CD4-positive, alpha-beta T cell treated with Interleukin-10 for 1 hour (primary cell): Measurements from ENCODE around the gene INTS14.

Experiments
- DNase-seq: peaks from one replicate; pipeline ENCODE4 v3.0.0-alpha.2; 2020

The INTS14 gene

DNA sequence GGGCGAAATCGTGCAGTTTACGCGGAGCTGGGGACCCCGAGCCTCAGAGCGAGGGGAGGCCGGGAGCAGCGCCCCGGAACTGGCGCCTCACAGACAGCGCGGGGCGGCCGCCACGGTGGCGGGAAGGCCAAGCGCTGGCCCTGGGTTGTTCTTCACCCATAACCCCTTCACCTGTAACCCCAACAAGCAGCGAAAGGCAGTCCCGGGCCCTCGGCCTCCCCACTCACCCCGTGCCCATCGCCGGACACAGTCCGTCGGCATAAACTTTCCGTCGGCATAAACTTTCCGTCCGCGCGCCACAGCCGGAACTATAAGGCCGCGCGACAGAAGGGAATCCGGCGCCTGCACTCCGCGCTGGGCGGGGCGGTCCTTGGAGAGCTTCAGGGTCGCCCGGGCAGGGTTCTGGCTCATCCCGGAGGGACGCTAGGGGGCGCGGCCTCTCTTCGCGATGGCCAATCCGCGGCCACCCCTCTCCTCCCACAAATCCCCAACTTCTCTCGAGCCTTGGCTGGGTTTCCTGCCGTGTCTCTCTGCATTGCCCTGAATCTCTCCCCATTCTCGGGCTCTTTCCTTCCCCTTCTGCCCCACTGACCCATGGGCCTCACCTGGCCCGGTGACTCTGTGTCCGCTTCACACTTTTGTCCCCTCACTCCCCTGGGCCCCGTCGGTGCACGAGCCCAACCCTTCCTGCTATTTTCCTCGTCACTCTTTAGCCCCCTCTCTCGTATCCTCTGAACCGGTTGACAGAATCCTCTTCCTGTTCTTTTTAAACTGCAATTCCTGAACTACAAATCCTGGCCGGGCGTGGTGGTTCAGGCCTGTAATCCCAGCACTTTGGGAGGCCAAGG, at the start of gene INTS14:
INTS14 (minus strand) TSS at position 261 of the 848 bp plus-strand sequence. CDS start 3,751 bp downstream, outside the sequence.
- DNase-seq: peak; percentile 92

DNA sequence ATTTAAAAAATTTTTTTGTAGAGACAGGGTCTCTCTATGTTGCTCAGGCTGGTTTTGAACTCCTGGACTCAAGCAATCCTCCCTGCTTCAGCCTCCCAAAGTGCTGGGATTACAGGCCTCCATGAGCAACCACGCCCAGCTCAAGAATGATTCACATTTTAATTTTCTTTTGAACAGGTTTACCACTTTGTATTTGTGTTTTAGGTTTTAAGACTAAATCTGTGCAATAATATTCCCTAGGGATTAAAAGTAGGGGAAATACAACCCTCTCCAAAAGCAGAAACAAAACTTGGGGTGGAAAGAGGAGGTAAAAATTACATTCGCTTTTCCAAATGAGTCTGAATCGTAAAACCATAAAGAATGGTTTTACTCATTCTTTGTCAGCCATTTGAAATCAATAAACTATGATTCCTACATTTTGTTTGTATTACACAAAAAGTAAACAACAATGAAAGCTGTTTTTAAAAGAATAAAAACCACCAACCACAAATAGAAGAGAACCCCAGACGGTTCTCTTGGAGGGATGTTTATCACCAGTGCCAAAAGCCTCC, 48.6 kb upstream of the INTS14 start:
- DNase-seq: no peak

DNA sequence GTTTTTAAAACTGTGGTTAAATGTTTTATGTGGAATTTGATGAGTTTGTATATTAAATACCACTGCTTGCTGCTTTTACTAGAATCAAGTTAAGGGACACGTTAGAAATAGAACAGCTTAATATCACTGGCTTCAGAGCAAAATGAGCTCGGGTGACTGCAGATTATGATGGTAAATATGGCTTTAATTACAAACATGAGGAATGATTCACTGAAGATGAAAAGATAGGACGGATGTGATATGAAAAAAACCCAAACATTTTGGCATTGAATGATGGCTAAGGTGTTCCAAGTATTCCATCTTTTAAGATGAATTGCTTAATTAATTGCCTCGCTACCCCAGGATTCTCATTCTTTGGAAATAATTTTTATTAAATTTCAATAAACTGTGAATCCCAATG, 44.5 kb upstream of the INTS14 start:
- DNase-seq: no peak

DNA sequence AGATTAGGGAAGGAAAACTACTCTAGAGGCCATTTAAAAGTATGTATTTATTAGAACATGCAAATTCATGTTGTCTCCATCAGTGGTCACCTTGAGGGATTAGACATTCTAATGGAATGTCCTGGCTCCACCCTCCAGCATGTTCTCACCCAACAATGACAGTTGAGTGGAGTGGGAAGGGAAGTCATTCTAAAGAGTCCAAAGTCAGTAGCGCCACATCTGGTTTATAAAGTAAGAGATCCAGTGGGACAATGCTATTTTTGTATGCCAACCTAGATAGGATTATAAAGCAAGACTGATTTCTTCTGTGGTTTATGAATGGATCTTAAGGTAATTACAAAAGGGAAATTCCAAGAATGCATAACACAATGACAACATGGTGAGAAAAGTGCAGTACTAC, 44.1 kb upstream of the INTS14 start:
- no peak for DNase-seq

DNA sequence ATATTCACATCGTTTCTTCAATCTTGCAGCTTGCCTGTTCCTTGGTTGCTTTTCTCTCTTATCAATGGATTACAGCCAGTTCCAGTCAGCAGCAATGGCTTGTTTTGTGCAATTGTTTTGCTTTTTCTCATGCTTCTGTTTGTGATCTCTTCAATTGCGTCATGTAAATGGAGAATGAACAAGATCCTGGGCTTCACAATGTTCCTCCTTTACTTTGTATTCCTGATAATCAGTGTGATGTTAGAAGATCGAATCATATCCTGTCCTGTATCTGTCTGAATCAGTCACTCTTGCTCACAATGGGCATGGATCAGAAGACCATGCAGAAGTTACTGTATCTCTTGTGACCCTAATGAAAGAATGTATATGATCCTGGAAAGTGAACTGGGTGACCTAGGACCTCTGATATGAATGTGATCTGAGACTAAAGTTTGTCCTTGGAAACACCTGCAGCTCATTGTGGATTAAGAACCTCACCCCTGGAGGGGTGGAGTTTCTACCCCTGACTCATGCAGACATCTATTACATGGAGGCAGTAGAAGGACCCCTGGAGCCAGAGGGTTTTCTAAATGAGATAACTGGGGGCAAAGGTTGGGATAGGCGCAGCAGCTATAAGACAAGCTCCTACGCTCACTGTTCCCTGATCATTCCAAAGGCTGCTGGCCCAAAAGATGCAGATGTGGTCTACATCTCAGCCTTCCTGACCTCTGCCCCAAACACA, 43.0 kb upstream of the INTS14 start:
- no peak for DNase-seq

DNA sequence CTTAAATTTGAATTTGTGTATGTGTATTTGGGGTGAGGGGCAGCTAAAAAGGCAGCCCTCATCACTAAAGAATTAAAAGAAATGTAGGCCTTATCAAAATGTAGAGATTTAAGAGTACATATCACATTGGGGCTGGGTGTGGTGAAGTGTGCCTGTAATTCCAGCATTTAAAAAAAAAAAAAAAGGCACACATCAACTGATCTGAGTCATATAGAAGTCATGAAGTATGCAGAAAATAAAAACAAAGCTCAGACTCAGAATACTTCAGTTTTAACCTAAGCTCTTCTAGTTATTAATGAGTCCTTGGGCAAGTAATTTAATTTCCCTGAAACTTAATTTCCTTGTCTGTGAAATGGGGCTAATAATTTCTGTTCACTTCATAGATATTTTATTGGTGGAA, 42.4 kb upstream of the INTS14 start:
- no peak for DNase-seq

DNA sequence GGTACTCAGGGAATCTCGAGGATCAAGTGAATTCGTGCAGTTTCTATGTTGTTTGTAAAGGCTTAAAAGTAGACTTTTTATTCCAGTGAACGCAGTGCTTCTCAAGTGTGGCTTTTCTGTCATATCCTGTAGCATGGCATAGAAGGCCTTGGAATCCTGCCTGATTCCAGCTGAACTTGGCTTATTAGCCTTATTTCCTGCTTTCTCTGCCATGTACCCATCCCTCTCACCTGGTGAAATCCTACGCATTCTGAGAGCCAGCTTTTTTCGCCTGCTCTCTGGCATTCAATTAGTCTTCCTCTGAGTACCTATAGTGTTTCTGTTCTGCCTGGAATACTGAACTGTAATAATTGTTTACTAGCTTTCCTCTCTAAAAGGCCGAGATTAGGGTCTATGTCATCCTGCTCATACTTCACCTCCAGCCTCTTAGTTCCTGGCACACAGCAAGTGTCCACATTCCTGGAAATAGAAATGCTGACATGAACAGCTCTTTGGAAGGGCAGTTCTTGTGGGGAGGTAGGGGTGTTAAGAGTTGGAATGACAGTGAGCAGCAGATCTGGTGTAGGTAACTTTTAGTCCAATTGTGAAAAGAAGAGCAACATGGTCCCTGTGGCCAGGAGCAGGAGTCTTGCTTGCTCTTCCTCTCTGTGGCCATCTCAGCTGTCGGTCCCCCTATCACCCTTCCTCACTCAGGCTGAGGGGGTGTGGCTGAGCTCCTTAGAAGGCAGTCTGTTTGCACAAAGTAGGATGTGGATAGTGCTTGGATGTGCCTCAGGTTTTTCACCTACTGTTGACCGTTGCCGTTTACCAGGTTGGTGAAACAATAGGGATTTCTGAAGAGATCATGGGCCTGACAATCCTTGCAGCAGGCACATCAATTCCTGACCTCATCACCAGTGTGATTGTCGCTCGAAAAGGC, 41.2 kb upstream of the INTS14 start:
- no peak for DNase-seq

DNA sequence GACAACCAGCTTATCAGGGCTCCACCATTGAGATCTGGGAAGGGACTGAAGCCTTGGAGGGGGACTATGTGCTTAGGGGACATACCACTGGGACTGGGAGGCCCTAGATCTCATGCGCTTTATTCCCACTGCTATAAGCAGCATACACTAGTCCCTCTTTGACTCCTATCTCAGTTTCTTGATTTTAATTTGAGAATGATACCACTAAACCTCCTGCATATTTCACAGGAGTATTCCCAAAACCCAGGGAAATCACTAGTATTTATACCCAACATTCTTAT, 40.1 kb upstream of the INTS14 start:
- no peak for DNase-seq

DNA sequence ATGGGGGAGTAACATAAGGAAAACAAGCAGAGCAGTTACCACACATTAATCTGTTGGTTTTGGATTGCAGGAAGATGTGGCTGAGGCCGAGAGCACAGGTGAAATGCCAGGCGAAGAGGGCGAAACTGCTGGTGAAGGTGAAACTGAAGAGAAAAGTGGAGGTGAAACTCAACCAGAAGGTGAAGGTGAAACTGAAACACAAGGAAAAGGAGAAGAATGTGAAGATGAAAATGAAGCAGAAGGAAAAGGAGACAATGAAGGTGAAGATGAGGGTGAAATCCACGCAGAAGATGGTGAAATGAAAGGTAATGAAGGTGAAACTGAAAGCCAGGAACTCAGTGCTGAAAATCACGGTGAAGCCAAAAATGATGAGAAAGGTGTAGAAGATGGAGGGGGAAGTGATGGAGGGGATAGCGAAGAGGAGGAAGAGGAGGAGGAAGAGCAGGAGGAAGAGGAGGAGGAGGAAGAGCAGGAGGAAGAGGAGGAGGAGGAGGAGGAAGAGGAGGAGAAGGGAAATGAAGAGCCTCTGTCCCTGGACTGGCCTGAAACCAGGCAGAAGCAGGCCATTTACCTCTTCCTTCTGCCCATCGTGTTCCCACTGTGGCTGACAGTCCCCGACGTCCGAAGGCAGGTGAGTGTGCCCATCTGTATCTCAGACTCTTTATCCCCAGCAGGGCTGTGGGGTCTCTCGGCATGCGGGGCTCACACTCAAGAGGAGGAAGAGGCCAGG, 39.5 kb upstream of the INTS14 start:
- no peak for DNase-seq

DNA sequence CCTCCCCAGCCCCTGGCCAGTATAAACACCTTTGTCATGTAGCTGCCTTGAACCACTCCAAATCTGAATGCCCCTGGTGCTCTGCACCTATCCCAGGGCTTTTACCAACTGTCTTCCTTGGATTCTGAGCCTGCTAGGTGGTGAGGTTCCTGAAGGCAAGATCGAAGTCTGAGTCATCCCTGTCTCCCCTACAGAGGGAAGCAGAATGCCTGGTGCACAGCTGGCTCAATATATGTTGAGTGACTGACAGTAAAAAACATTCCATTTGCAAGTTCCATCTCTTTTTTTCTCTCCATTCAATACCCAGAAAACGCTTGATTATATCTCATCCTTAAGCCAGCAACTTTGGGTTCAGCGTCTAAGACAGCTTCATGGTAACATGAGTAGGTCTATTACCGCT, 35.6 kb upstream of the INTS14 start:
- no peak for DNase-seq

DNA sequence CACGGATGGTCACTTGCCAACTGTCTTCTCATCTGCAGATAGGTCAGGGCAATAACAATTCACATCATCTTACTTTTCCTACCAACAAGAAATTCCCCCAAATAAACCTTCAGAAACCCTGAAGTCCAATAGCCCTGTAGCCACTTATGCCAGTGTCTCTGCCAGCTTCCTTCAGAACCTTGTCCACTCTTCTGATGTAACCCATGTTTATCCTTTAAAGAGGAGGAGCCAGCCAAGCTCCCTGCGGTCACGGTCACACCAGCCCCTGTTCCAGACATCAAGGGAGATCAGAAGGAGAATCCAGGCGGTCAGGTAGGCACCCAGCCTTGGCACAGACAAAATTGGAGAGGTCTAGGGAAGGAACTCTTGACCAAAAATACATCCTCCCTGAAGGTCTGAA, 34.5 kb upstream of the INTS14 start:
- DNase-seq: no peak

DNA sequence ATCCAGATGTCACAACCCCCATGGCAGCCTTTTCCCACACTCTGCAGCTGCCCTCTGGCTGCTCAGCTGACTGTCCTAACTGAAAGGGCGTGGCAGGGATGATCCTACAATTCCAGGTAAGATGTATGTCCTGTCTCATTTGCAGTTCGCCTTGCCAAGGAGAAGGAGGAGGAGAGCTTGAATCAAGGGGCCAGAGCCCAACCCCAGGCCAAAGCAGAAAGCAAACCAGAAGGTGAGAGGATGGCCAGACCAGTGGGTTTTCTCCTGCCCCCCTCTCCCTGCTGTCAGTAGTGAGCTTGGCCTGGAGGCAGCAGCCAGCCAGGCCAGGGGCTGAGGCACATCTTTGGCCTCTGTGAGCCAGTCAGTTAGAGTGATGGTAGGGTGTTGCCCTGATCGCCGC, 33.4 kb upstream of the INTS14 start:
- DNase-seq: no peak

DNA sequence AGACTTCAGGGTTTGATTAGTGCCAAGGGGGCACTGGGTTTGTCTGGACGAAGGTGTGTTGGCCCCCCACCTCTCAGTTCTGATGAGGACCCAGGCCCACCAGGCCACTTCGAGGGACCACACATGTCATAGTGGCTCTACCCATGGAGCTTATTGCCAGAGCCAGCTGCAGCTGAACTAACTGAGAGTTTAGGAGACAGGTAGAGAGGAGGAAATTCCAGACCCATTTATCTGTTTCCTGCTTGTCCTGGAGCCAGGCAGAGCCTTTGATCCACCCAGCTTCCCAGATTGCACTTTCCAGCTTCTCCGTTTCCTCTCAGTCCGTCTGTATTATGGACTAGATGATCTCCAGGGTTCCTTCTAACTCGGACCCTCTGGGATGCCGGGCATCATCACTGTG, 31.7 kb upstream of the INTS14 start:
- no peak for DNase-seq

DNA sequence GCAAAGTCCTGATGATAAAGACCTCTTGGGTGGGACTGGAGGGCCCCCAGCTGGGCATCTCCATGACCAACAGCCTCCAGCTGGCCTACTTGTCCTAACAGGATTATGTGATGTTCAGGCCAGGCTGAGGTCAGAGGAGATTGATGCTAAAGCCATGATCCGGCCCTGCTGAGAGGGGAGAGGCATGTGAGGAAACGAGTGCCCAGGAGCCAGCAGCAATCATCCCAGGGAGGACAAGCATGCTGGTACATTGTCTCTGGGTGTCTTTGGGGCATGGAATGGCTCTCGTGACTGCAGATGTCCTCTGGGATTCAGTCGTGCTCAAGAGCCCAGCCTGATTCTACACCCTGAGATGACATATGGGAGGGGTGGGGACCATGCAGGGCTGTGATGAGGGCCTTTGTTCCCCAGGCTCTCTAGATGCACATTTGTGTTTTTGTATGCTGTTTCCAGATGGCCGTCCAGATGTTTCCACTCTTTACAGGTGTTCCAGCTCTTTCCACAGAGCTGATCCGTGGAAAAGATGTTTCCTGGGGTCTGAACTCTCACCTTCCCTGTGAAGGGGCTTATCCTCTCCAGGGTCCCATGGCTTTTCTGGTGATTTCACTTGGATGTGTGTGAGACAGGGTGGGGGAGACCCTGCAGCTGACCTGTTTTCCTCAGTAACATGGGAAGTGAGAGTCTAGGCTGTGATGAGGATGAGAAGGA, 31.0 kb upstream of the INTS14 start:
- no peak for DNase-seq

DNA sequence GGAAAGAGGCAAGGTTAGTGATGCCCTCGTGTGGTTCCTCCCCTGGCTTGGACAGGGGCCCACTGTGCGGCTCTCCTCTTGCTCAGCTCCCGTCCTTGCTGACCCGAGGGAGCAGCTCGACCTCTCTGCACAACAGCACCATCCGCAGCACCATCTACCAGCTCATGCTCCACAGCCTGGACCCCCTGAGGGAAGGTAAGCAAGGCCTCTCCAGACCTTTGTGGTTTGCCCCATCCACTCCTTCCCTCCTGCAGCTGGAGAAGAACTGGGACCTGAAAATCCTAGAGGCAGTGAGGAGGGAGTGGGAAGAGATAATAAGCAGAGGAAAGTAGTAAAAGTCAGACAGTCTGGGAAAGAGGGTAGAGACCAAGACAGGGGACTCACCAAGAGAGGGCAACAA, 28.6 kb upstream of the INTS14 start:
- DNase-seq: no peak

DNA sequence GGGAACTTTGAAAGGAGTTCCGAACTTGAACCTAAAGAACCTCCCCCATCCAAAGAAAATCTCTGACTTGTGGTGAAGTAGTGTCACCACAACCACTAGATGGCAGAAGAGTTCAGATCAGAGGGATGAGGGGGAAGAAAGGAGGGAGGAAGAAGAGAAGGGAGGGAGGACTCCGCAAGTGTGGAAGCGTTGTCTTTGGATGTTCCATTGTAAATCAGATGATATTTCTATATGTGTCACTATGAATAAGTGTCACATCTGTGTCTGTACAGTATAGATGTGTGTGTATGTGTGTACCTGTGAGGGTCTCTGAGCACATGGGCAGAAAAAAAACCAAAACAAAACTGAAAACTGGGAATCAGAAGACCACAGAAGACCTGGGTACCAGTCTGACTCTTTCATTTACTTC, 27.8 kb upstream of the INTS14 start:
- DNase-seq: peak; percentile 78

DNA sequence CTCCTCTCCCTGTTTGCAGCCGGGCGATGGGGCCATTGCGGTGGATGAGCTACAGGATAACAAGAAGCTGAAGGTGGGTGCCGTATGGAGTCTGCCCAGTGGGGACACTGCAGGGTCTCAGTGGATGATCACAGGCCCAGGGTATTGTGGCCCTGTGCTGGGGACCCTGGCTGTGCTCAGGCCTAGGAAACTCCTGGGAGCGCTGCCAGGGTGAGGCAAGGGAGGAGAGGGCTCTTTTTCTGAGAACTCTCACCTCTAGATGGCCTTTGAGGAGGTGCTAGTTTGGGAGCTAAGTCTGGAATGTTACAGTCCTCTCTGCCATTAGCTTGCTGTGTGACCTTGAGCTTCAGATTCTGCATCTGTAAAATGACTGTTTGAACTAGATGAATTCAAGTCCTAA, 27.2 kb upstream of the INTS14 start:
- DNase-seq: no peak

DNA sequence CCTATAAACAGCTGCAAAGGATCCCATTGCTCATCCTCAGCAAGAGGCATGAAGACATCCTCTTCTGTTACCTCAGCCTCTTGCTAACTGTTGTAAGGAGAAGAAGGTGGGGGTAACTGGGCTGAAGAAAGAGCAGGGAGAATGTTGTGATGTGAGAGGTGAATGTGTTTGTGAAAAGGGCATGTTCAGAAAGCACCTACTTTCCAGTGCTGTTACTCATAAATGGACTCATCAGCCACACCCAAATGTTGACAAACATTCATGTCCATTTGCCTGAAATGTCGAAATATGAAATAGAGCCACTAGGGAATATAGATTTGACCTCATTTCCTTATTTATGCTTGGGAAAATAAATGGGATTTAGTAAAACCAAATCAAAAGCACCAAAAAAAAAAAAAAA, 23.4 kb upstream of the INTS14 start:
- DNase-seq: no peak

DNA sequence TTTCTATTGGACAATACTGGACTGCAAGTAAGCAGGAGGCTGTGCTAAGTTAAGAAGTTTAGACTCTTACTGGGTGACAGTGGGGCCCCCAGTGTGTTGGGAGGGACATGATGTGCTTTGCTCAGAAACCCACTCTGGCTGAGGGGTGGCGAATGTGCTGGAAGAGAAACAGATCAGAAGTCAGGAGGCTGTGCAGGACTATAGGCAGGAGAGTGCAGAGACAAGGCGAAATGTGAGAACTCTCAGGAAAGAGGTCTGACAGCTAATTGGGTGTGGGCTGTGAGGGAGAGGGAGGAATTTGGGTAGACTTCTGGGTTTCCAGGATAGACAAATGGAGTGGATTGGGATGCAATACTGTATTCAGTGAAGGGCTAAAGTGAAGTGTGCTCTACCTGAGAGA, 22.8 kb upstream of the INTS14 start:
- DNase-seq: no peak

DNA sequence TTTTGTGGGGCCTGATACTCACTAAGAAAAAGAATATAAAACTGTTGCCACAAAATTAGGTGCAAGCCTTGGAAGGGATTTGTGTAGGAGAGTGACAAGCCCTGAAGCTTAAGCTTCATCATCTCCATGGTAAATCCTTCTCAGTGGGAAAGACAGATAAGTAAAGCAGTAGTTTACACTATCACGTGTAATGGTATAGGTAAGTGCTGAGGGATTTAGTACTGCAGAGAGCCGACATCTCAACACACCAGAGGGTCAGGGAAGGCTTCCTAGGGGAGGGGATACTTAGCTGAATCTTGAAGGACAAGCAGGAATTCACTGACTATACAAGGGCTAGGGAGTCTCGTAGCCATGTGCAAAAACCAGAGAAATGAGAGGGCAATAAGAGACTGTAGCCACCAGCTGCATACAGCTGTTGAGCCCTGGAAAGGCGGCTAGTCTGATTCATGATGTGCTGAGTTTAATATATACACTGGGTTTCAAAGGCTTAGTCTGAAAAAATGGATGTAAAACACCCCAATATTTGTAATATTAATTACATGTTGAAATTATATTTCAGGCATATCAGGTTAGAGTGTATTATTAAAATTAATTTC, 21.9 kb upstream of the INTS14 start:
- DNase-seq: no peak

DNA sequence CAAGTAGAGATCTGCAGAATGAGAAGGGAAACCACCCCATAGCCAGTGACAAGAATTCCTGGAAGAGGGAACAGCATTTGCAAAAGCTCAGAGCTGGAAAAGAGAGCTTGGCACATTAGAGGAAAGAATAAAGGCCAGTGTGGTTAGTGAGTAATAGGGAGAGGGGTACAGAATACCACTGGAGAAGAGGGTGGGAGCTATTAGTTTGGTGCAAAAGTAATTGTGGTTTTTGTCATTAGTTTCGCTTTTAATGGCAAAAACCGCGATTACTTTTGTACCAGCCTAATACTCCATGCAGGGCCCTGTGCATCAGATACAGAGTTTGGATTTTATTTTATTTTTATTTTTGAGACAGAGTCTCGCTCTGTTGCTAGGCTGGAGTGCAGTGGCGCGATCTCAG, 20.6 kb upstream of the INTS14 start:
- peak; percentile 8 for DNase-seq

DNA sequence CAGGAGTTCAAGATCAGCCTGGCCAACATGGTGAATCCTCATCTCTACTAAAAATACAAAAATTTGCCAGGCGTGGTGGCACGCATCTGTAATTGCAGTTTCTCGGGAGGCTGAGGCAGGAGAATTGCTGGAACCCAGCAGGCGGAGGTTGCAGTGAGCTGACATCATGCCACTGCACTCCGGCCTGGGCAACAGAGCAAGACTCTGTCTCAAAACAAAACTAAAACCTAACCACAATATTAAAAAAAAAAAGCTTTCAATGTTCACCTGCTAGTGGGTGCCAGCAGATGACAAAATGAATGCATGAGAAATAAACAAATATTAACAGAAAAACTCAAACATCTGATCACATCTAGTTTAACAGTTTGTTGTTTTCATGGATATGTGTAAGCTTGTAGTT, 19.8 kb upstream of the INTS14 start:
- no peak for DNase-seq
